ENCODE data around the gene FAM20C. TPM values are rescaled to one million over a fixed set of nuclear protein-coding genes. Genes with fewer than 3 reads are reported as not detected.
A peak's percentile ranks its signal among the peaks of the same experiment; 100 is the strongest.
"Not testable (repeated sequence)": the region's sequence is repeated elsewhere in the genome, so short reads cannot be mapped to it uniquely, and the experiment has no call there.

FAM20C gene
- total RNA-seq, 3 donors from 2014 or later = 20.7 to 47.7 (median 26.5) TPM

GRCh38 chr7:179948-180694 lies 12.2 kb upstream of the FAM20C start:
- Histone ChIP-seq H3K9me3 (no peaks in the 10 kb centered on the region), H3K4me3 (no peak overlapping the region), H3K4me1 (ENCODE audit: low read depth) (no peaks in the 10 kb centered on the region), H3K36me3 (ENCODE audit: low read depth) (no peaks in the 10 kb centered on the region)
- no peak for ATAC-seq
- intact Hi-C loops (cut with DNase I, micrococcal nuclease) = no loop called here
- TF ChIP-seq CTCF (IDR thresholded peaks at IDR 0.05) = no peak
- no peak for DNase-seq

- DNase-seq (no peak), ATAC-seq (no peak)
- H3K4me3 ChIP-seq = no peak overlapping the region
- no peaks in the 10 kb centered on the region for H3K36me3 ChIP-seq (ENCODE audit: low read depth)
- no peaks in the 10 kb centered on the region for H3K4me1 ChIP-seq (ENCODE audit: low read depth)
- intact Hi-C loops (cut with DNase I, micrococcal nuclease) = no loop called here
- no peaks in the 10 kb centered on the region for H3K9me3 ChIP-seq
- no peak for TF ChIP-seq CTCF (IDR thresholded peaks at IDR 0.05)
Measured at GRCh38 chr7:181738-182137, 10.6 kb upstream of the FAM20C start.

- H3K4me1 ChIP-seq (ENCODE audit: low read depth); DNase-seq; intact Hi-C loops (cut with DNase I, micrococcal nuclease); H3K9me3 ChIP-seq; H3K36me3 ChIP-seq (ENCODE audit: low read depth); H3K4me3 ChIP-seq: not testable (repeated sequence)
- ATAC-seq = peak; percentile 26
Measured at GRCh38 chr7:182502-182901, 9.9 kb upstream of the FAM20C start.

- ATAC-seq = no peak
- Histone ChIP-seq H3K36me3 (ENCODE audit: low read depth) (no peaks in the 10 kb centered on the region), H3K4me3 (no peak overlapping the region), H3K9me3 (no peaks in the 10 kb centered on the region), H3K4me1 (ENCODE audit: low read depth) (no peaks in the 10 kb centered on the region)
- no peak for TF ChIP-seq CTCF (IDR thresholded peaks at IDR 0.05)
- DNase-seq = no peak
- intact Hi-C loops (cut with DNase I, micrococcal nuclease) = no loop called here
Measured at GRCh38 chr7:183496-184292, 8.7 kb upstream of the FAM20C start.

- Histone ChIP-seq H3K36me3 (ENCODE audit: low read depth) (no peaks in the 10 kb centered on the region), H3K9me3 (no peaks in the 10 kb centered on the region), H3K4me1 (ENCODE audit: low read depth) (no peaks in the 10 kb centered on the region), H3K4me3 (no peak overlapping the region)
- TF ChIP-seq CTCF (IDR thresholded peaks at IDR 0.05) = no peak
- intact Hi-C loops (cut with DNase I, micrococcal nuclease) = no loop called here
- DNase-seq (no peak), ATAC-seq (peak; percentile 23)
Measured at GRCh38 chr7:184294-185264, 7.8 kb upstream of the FAM20C start.
